Measurements from ENCODE around the gene CYP3A4.

GRCh38 chr7:99709260-99709659, 74.7 kb downstream of the CYP3A4 start:
- TF ChIP-seq CTCF (conservative IDR thresholded peaks at IDR 0.05) = no peak
- TF ChIP-seq ZFX (IDR thresholded peaks at IDR 0.05) = no peak
